HG03342 (cell line): Measurements from ENCODE around the gene RPN1.
"Not testable (repeated sequence)": the region's sequence is repeated elsewhere in the genome, so short reads cannot be mapped to it uniquely, and the experiment has no call there.

Experiments
- ATAC-seq: cut with Tn5 transposase; IDR thresholded peaks from one replicate; pipeline ENCODE4 v1.9.1; 2021; ENCODE audit warnings: mild to moderate bottlenecking, moderate library complexity; ENCODE audit not compliant: unreplicated experiment

RPN1 gene

DNA sequence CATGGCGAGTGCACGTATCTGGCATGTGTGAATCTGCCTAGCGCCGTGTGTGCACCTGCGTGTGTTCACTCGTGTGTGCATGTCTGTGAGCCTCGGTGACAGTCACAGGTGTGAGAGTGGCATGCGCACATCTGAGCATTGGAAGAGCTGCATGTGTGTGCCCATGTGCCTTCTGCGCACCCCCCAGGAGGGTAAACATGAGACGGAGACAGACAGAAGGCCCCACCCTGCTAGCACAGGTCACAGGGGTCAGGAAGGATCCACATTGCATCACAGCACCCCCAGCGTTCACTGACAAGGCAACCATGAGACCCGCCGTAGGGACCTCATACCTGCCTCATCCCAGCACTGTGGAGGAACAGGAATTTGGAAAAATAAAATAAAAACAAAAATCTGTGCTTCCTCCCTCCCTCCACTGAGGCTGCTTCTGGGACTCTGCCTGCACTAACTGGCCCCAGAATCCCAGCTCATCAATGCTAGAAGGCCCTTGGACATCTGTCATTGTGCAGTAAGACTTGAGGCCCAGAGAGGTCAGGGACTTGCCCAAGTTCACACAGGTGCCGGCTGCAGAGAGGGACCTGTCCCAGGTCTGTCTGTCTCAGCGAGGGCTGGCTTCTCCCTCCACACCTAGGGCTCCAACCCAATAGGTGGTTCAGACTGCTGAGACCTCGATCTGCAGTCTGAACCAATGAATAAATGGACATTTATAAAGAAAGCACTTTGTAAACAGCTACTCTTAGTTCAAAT lies 37.4 kb downstream of the RPN1 start:
- no peak for ATAC-seq

DNA sequence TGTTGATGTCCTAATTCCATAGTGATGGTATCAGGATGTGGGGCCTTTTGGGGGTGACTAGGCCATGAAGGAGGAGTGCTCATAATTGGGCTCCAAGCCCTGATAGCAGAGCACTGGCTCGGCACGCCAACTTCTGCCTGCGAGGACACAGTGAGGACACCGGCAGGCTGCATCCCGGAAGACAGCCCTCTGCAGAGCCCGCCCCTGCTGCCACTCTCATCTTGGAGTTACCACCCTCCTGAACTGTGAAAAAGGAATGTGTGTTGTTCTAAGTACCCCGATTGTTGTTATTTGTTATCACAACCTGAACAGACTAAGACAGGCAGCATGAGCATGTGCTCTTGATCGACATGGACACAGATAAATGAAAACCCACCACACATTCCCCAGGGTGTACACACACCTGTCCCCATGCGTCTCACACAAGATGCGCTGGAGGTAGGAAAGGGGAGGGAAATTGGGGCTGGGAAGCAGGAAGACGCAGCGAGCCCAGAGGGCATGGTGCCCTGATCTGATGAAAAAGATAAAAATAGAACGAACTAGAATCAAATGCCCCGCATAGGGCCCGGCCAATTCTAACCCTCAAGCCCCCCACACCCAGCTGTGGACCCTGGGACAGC lies 40.1 kb downstream of the RPN1 start:
- ATAC-seq = no peak

DNA sequence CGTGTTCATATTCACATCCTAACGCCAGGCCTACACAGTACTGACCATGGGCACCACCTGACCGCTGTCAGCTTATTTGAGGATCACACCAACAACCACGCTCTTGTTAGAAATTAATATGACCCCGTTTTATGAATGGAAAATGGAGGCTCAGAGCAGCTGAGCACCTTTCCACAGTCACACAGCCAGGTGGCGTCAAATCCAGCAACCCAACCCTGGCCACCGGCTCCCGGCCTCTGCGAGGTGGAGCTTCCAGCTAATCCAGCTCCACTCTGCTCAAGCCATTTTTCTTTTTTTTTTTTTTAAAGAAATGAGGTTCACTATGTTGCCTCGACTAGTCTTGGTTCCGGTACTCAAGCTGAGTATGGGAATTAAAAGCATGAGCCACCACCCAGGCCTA lies 41.3 kb downstream of the RPN1 start:
- no peak for ATAC-seq

DNA sequence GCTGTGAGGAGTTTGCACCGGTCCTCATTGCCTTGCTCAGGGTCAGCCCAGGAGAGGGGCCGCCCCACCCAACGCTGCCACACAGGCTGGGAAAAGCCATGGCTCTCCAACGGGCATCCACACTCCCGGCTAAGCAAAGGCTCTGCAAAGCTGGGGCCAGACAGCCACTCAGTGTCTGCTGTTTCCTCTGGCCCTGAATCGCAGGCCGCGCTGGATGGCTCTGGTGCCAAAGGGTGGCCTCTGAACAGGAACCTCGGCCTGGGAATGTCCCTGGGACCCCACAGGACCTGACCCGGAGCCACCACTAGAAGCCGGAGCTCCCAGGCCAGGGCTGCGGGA lies 42.9 kb downstream of the RPN1 start:
- ATAC-seq = no peak

DNA sequence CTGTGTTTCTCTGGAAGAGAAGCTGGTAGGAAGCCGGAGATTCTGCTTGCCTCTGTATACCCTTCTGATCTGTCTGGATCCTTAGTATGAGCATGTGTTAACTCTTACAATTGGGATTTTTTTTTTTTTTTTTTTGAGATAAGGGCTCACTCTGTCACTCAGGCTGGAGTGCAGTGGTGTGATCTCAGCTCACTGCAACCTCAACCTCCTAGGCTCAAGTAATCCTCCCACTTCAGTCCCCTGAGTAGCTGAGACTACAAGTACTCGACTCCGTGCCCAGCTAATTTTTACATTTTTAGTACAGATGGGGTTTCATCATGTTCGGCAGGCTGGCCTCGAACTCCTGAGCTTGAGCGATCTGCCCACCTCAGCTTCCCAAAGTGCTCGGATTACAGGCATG lies 44.5 kb downstream of the RPN1 start:
- ATAC-seq = no peak

DNA sequence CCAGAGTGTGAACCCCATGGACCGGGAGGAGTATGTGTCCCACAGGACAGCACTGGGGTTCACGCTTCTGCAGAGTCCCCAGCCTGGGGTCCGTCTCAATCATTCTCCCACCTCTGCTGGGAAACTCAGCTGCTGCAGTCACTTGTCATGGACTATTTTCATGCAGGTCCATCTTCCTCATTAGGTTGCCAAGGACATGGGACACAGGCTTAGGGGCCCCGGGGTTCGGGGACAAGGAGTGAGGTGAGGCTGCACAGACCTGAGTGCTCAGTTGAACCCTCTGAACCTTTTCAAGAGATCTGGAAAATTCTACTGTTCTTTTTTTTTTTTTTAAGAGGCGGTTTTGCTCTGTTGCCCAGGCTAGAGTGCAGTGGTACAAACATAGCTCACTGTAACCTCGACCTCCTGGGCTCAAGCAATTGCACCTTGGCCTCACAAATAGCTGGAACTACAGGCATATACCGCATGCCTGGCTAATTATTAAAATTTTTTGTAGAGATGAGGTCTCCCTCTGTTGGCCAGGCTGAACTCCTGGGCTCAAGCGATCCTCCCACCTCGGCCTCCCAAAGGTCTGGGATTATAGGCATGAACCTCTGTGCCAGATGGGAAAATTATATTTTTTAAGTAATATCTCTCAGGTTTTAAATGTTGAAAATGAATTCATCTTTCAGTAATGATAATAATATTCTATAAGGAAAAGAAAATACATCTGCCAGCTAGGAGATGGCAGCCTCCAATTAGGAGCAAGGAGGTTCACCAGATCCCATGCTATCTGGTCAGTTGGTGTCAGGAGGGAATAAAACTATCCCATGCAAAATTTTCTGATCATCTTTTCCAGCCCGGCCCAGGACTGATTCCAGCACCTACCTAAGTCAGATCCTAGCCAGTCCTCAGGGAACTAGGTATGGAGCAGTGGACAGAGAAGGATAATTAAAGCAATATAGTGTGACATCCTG lies 45.2 kb downstream of the RPN1 start:
- no peak for ATAC-seq

DNA sequence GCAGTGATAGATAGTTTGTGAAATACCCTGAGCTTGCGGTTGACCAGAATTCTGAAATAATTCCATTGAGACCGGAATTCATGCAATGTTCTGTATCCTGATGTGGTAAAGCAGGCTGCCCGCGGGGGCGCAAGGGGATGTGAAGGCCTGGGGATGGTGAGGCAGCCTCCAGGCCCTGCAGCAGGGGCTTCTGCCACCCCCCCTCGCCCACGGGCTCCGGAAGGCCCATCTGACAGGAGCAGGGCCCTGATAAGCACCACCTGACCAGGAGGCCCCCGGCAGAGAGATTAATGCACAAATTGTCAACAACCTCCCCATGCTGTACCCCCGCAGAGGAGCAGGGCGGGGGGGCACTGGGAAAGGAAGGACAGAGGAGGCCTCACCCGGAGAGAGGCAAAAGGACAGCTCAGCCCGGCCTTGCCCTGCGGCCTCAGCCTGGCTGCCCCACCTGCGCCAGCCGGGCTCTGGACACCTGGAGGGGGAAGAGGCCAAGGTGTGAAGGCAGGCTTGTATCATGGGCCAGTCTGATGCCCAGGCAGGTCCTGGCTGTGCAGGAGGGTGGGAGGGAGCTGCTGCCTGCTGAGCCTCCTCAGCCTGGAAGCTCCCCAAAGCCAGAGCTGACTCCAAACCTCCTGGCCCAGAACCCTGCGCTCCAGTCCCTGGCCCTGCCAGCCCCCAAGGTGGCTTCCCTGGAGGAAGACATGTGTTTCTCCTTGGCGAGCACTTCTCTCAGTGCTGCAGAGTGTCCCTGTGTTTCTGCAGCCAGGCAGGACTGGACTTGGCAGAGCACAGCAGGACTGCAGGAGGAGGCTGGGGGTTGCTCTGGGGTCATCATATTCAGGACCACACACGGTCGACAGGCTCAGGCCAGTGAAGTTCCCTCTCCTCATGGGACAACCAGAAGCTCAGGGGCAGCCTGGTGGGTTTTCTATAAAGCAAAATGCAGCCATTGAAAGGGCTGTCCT lies 46.5 kb downstream of the RPN1 start:
- no peak for ATAC-seq

DNA sequence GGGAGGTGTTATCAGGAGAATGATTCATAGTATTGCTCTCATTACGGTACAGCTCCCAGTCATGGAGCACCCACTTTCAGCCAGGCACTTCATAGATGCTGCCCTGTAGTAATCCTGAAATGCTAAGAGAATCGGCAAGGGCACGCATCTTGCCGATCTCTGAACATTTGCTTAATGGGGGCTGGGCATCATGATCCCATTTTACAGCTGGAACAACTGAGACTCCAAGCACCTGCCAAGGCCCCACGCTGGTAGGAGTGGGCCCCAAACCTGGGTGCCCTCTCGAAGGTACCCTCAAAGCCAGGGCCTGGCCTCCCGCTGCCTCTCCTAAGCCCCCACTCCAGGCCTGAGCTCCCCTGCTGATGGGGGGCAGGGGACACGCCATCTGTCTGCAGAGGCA lies 47.3 kb downstream of the RPN1 start:
- no peak for ATAC-seq

DNA sequence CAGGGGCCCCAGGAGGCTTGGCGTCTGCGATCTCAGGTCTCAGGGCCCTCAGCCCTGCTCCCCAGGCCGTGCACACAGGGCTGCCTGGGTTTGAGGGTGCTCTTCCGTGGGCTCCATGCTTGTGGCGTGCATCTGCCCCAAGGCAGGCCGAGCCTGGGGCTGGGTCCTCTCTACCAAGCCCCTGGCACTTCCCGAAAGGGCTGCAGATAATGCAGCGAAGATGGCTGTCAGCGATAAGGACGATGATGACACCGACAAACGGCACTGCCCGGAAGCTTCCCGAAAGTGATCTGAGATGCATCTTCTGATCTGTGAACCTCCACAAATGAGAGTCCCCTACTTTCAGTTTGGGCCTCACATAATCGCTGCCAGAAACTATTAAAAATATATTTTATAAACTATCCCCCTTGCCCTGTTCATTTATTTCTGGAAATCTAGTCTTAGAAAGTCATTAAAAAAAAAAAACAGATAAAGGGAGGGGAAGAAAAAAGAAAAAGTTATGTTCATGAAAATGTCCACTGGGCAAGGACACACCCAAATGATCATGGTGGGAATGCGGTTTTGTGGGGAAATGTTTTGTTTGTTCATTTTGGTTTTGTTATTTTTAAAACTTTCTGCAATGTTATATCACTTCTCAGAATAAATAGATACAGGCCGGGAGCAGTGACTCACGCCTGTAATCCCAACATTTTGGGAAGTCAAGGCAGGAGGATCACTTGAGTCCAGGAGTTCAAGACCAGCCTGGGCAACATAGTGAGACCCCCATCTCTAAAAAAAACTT lies 51.5 kb downstream of the RPN1 start:
- no peak for ATAC-seq

DNA sequence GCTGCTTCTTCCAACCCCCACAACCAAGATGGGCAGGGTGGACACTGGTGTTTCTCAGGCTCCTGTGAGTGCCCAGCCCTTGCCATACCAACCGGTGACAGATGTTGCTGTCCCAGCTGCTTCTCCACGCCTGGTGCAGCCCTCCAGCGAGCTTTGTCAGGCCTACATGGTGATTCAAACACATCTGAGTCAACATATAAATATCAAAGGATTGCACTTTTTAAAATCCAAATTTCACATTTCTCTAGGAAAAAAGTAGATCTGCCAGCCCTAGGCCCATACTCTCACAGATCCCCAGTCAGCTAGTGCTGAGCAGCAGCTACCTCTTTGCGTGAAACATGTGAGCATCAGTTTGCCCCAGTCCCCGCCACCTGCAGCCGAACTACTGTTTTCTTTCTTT lies 52.7 kb downstream of the RPN1 start:
- ATAC-seq = no peak

DNA sequence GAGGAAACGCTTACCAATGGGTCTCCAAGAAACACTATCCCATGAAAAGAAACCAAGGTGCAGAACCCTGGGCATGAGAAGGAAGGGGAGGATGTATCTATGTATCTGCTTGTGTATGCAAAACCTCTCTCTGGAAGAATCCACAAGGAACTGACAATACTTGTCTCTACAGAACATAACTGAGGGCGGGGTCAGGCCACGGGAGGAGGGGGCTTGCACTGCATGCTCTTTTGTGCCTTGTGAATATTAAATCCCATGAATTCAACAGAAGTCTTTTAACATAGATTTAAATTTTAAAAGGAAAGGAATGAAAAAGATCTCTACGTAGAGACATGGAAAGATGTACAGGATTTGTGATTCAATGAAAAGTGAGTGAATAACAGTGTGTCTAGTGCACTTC lies 57.8 kb downstream of the RPN1 start:
- no peak for ATAC-seq

DNA sequence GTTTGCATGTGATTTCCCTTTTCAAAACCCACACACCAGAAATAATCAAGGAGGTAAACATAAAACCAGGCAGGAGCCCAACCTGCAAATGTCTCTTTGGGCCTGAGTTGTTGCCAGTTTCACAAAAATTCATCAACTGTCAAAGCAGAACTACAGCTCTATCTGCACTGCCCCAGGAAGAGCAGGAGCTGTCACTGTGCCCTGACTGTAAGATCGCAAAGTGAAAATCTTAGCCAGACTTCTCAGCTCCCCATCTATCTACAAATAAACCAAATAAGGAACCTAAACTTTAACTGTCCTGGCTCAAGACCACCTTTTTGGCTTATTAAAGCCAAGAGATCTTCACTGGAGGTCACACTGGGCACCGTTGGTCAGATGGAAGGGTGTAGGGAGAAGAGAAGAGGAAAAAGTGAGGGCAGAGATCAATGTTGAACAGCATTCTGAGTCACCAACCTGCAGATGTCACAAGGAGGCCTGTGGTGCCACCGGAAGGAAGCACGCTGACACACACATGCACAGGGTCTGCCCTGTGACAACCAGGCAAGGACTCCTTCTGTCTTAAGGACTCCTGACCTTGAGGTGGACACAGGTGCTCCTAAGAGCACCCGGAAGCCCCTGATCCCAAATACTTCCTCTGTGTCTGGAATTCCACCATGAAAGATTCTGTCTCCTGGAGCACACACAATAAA lies 58.7 kb downstream of the RPN1 start:
- ATAC-seq = no peak

DNA sequence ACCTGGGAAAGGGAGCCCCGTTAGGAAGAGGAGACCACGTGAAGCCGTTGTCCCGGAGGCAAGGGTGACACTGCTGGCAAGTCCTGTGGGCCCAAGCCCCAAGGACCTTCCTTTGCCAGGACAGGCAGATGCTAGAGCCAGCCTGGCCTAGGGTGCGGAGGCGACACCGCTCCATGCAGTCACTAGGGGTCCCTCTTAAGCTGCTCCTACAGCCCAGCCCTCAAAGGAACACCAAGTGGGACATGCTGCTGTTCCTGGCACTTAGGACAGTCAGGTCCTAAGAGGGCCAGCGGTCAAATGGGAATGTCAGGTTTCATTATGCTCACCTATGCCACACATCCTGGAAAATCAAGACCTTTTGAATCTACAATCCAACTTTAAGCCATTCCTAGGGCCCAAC lies 59.7 kb downstream of the RPN1 start:
- ATAC-seq = no peak

DNA sequence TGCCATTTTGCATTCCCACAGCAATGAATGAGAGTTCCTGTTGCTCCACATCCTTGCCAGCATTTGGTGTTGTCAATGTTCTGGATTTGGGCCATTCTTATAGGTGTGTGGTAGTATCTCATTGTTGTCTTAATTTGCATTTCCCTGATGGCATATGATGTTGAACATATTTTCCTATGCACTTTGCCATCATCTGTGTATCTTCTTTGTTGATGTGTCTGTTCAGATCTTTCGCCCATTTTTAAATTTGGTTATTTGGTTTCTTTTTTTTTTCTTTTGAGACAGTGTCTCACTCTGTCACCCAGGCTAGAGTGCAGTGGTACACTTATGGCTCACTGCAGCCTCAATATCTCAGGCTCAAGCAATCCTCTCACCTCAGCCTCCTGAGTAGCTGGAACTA lies 60.6 kb downstream of the RPN1 start:
- ATAC-seq = not testable (repeated sequence)

DNA sequence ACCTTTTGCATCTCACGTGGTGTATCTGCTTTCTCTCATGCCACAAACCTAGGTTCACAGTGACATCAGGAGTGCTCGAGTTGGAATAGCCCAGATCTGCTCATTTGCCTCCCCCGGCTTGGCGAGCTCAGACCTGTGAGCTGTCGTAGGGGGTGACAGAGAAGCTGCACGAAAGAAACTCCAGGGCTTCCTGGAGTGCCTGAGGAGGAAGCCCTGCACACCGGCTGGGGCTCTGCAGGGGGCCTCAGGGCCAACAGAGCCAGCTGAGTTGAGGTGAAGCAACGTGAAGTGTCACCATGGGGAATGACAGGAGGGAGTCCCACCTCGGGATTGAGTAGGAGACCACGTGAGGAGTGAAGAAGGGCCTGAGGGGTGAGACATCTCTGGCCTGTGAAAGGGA lies 62.5 kb downstream of the RPN1 start:
- no peak for ATAC-seq

DNA sequence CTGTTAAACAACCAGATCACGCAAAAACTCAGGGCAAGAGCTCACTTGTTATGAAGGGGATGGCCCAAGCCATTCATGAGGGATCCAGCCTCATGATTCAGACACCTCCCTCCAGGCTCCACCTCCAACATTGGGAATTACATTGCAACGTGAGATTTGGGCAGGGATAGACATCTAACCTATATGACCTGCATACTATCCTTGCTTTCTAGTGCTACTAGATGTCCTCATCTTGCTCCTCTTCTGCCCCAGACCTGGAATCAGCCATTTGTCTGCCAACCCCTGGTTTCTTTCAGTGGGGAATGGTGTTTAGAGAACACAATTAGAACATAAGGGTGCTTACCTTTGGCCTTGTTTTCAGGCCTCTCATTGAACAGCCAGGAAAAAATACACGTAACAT lies 63.2 kb downstream of the RPN1 start:
- ATAC-seq = no peak

DNA sequence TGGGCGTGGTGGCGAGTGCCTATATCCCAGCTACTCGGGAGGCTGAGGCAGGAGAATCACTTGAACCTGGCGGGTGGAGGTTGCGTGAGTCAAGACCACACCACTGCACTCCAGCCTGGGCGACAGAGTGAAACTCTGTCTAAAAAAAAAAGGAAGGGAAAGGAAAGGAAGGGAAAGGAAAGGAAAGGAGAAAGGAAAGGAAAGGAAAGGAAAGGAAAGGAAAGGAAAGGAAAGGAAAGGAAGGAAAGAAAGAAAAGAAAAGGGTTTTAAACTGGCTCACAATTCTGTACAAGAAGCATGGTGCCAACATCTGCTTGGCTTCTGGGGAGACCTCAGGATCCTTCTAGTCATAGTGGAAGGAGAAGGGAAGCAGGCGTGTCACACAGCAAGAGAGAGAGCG lies 63.7 kb downstream of the RPN1 start:
- not testable (repeated sequence) for ATAC-seq

DNA sequence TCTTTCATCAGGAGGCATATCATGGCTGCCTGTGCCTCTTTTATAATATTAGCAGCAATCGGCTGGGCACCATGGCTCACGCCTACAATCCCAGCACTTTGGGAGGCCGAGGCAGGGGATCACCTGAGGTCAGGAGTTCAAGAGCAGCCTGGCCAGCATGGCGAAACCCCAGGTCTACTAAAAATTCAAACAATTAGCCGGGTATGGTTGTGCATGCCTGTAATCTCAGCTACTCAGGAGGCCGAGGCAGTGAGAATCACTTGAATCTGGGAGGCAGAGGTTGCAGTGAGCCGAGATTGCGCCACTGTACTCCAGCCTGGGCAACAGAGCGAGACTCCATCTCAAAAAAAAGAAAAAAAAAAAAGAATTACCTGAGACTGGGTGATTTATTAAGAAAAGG lies 64.2 kb downstream of the RPN1 start:
- not testable (repeated sequence) for ATAC-seq

DNA sequence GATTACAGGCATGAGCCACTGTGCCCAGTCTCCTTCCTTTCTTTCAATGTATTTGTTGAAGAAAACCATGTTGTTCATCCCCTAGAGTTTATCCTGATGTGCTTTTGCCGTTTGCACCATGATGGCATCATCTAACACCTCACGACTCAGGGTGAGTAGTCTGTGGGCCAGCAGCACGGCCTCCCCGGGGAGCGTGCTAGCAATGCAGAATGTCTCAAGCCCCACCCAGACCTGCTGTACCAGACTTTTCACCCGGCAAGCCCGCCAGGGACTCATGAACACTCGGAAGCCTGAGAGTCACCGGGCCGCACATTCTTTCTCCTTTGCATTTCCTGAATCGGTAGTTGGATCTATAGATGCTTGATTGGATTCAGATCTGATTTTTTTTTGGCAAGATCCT lies 64.6 kb downstream of the RPN1 start:
- no peak for ATAC-seq
